Activated CD4-positive, alpha-beta T cell treated with anti-CD3 and anti-CD28 coated beads, Interleukin-2, amount 10 ng/mL, durations not matched to agents 7 days and 5 days (primary cell): Measurements from ENCODE around the gene PGF. TPM values are rescaled to one million over a fixed set of nuclear protein-coding genes. Genes with fewer than 3 reads are reported as not detected.

ENCODE experiments used
- CTCF ChIA-PET: fragments of 350-600 bp; sonication (Branson Sonifier 250); formaldehyde crosslinking; loops from one replicate; lab custom pipeline; 2021; ENCODE audit warnings: antibody characterized with exemption; lab: Charles Lee
- POLR2A ChIA-PET: fragments of 350-600 bp; sonication (Branson Sonifier 250); formaldehyde crosslinking; loops from one replicate; lab custom pipeline; 2021; ENCODE audit warnings: antibody characterized with exemption; lab: Charles Lee
- DNase-seq: peaks from one replicate; pipeline ENCODE4 v3.0.0-alpha.2; 2020
- H3K27ac Mint-ChIP-seq: one replicate; pipeline ENCODE4 v1.8.0; 2021; ENCODE audit warnings: mild to moderate bottlenecking, moderate library complexity, mixed read lengths
- H3K27me3 Mint-ChIP-seq: one replicate; pipeline ENCODE4 v1.8.0; 2021; ENCODE audit warnings: mixed read lengths
- H3K36me3 Mint-ChIP-seq: one replicate; pipeline ENCODE4 v1.8.0; 2021; ENCODE audit warnings: low read depth, mixed read lengths
- H3K4me1 Mint-ChIP-seq: one replicate; pipeline ENCODE4 v1.8.0; 2021; ENCODE audit warnings: mixed read lengths
- H3K4me3 Mint-ChIP-seq: one replicate; pipeline ENCODE4 v1.8.0; 2021; ENCODE audit warnings: mild to moderate bottlenecking, moderate library complexity, mixed read lengths
- H3K9me3 Mint-ChIP-seq: one replicate; pipeline ENCODE4 v1.8.0; 2021; ENCODE audit warnings: mixed read lengths
- total RNA-seq, 2 experiments: library from RNA; stranded (reverse); gene quantifications; one replicate each; pipeline ENCODE4 v1.2.3, GENCODE V29; 2021

The PGF gene
- total RNA-seq, 2 experiments from 2014 or later = 0.12 to 0.15 TPM

DNA sequence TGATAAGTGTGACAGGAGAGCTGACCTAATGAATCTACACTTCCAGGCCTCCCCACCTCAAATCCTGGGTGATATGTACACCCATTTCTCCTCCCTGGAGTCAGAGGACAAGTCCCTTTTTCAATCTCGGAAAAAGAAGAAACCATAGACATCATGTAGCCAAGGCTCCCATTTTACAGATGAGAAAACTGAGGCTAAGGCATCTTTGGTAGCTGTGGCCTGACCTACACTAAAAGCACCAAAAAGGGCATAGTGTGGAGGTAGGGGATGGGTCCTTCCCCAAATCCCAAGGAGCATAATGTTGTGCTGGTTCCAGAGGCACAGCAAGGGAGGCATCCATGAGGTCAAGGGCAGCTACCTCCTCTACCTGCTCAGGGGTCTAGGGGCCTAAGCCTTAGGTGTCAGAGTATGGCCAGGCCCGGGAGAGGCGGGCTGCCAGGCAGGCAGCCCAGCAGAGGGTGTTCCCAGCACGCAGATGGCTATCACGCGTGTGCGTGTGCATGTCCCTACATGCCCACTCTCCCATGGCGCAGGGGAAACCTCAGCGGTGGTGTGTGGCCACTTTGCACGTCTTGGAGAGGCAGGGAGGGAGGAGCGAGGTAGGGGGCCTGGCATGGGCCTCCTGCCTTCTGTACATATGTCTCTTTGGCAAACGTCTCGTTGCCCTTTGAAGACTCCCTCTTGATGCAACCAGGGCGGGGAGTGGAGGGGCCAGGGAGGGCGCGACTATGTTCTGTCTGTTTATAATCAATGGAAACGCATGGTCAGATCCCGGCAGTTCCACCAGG, 2.5 kb downstream of the PGF start:
- peaks cover 14% of the 10 kb centered on the region for H3K27me3 Mint-ChIP-seq
- POLR2A ChIA-PET = no interaction called here
- no peaks in the 10 kb centered on the region for H3K9me3 Mint-ChIP-seq
- no peak for DNase-seq
- H3K36me3 Mint-ChIP-seq = no peaks in the 10 kb centered on the region
- no peak overlapping the region for H3K27ac Mint-ChIP-seq
- no peak overlapping the region for H3K4me3 Mint-ChIP-seq
- CTCF ChIA-PET = interaction anchor here (1.2 to 2.0 kb wide), 8 partner anchors 8 to 92 kb away, joined by 3 to 7 read pairs (median 3); no protein-coding TSS in a partner anchor
- no peaks in the 10 kb centered on the region for H3K4me1 Mint-ChIP-seq

DNA sequence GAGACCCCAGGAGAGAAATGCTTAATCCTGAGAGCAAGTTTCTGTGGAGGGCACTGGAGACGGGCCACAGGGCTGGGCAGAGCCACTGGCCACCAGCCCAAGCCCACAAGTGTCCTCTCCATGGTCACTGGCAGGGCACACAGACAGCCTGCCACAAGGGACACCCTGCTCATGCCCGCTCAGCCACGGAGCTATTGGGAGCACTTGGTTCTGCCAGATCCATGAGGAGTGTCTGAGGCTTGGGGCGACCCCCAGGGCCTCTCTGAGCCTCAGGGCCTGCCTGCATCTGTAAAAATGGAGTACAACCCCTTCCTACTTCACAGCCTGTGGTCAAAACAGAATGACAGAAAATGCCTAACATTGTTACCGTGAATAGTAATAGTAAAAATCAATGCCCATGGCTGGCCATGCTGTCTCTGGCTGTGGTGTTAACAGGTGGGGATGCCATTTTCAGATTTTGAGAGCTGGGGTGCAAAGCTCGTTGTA, 3.2 kb downstream of the PGF start:
- no peak overlapping the region for H3K27ac Mint-ChIP-seq
- ChIA-PET CTCF (interaction anchor here (0.6 to 1.9 kb wide), 5 partner anchors 9 to 186 kb away, joined by 3 to 4 read pairs (median 3); no protein-coding TSS in a partner anchor), POLR2A (no interaction called here)
- H3K9me3 Mint-ChIP-seq = no peaks in the 10 kb centered on the region
- H3K4me1 Mint-ChIP-seq = no peaks in the 10 kb centered on the region
- peaks cover 11% of the 10 kb centered on the region for H3K27me3 Mint-ChIP-seq
- DNase-seq = no peak
- H3K4me3 Mint-ChIP-seq = no peak overlapping the region
- no peaks in the 10 kb centered on the region for H3K36me3 Mint-ChIP-seq

DNA sequence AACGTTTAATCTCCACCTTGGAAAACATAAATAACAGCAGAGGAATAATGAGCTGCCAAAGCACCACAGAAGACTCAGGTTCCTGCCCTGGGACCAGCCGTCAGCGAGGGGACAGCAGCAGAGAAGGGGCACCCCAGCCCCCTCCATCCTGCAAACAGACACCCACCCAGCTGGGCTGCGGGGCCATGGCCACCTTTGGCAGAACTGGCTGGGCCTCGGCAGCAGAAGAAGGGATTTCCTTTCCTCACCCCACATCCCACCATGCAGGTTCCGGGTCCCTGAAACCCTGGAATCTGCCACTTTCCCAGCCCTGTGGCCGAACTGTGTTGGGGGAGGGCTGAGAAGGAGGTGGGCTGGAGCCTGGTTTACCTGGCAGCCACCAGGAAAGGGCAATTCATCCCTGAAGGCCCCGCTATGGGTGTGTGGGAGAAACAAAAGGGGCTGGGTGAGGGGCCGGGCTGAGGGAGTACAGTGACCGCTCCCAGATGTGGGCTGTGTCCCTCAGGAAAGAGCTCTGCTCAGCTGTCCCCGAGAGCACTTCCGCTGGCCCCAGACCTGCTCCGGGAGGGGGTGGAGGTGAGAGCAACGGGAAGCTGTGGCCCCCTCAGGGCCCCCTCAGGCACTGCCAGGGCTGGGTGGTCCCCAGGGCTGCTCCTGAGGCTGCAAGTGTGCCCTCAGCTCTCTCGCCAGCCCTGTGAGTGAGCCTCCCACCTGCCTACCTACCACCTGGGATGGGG, 3.8 kb downstream of the PGF start:
- peaks cover 1% of the 10 kb centered on the region for H3K4me1 Mint-ChIP-seq
- POLR2A ChIA-PET = no interaction called here
- no peak overlapping the region for H3K4me3 Mint-ChIP-seq
- no peak overlapping the region for H3K27ac Mint-ChIP-seq
- DNase-seq = no peak
- CTCF ChIA-PET = interaction anchor here (0.6 to 1.9 kb wide), 4 partner anchors 9 to 187 kb away, joined by 3 to 4 read pairs (median 3); no protein-coding TSS in a partner anchor
- H3K9me3 Mint-ChIP-seq = no peaks in the 10 kb centered on the region
- H3K36me3 Mint-ChIP-seq = no peaks in the 10 kb centered on the region
- H3K27me3 Mint-ChIP-seq = peaks cover 7% of the 10 kb centered on the region

DNA sequence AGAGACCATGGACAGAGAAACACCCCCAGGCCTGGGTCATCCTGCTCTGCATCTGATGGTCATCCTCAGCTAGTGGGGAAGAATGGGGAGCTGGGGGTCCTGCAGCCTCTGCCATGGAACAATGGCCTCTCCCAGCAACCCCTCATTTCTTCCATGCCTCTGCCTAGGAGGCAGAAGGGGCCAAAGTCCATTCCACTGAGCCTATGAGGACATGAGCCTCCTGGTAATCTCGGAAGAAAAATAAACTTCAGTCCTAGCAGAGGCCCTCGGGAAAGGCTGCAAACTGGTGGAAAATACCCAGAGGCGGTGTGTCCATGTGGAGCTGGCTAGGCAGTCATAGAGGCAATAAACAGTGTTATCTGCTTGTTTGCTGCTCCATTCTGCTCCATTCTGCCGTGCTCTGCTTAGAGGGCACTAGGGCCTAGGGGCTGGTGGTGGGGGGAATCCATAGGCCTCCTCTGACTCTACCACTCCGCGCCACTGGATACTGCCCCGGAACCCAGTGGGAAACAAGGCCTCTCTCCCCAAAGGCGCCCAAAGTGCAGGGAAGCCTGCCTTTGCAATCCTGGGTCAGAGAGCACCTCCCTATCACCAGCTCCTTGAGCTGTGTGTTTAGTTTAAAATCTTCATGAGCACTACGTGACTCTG, 4.5 kb downstream of the PGF start:
- no peak for DNase-seq
- no peaks in the 10 kb centered on the region for H3K9me3 Mint-ChIP-seq
- ChIA-PET POLR2A (no interaction called here), CTCF (interaction anchor here (1.1 to 1.9 kb wide), 2 partner anchors 10 to 38 kb away, joined by 3 to 4 read pairs; no protein-coding TSS in a partner anchor)
- peaks cover 2% of the 10 kb centered on the region for H3K27me3 Mint-ChIP-seq
- no peak overlapping the region for H3K27ac Mint-ChIP-seq
- H3K36me3 Mint-ChIP-seq = no peaks in the 10 kb centered on the region
- H3K4me3 Mint-ChIP-seq = no peak overlapping the region
- peaks cover 7% of the 10 kb centered on the region for H3K4me1 Mint-ChIP-seq

DNA sequence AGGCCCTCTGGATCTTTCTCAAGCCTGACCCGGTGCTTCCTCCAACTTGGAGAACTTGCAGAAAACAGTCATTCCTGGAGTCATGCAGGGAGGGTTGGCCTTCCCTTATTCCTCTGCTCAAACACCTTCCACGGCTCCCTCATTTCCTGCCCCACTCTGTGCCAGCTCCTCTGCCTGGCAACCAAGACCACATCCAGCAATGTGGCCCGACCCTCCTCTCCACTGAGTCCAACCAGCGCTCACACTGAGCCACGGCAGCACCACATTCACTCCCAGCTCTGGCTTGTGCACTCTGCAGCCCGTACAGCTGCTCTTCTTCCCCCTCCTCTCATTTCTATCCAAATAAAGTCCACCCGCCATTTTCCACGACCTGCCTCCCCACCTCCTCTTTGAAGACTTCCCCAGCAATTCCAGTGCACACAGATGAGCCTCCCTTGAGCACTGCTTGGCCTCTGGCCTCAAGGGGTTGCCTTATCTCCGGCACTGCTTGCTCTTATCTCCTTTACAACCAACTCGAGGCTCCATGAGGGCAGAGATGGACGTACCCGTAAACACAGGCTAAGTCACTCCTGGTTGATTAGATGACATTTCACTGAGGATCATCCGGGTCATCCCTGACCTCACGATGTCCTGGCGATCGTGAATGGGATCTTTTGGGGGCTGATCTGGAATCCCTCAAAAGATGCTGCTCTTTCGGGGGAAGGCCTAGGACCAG, 5.4 kb downstream of the PGF start:
- H3K9me3 Mint-ChIP-seq = no peaks in the 10 kb centered on the region
- DNase-seq = no peak
- ChIA-PET POLR2A (no interaction called here), CTCF (interaction anchor here (0.7 to 4.7 kb wide), 4 partner anchors 13 to 134 kb away, joined by 3 to 32 read pairs (median 4); no protein-coding TSS in a partner anchor)
- H3K4me3 Mint-ChIP-seq = no peak overlapping the region
- peaks cover 7% of the 10 kb centered on the region for H3K4me1 Mint-ChIP-seq
- H3K27me3 Mint-ChIP-seq = no peaks in the 10 kb centered on the region
- no peaks in the 10 kb centered on the region for H3K36me3 Mint-ChIP-seq
- H3K27ac Mint-ChIP-seq = peak overlapping the region; percentile 55

DNA sequence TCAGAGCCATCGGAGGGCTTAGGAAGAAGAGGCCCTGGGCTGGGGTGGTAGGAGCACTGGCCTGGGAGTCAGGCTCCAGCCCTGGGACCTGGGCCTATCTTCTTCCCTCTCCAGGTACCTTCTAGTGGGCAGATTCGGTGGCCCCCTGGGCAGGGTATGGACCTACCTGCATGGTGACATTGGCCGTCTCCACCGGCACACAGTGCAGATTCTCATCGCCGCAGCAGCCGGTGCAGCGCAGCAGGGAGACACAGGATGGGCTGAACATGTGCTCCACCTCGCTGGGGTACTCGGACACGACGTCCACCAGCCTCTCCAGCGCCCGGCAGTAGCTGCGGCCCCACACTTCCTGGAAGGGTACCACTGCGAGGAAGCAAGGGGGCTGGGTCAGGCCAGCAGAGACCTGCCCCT, 6.2 kb downstream of the PGF start:
- POLR2A ChIA-PET = no interaction called here
- CTCF ChIA-PET = interaction anchor here (1.1 to 4.7 kb wide), 6 partner anchors 8 to 135 kb away, joined by 3 to 32 read pairs (median 4); no protein-coding TSS in a partner anchor
- DNase-seq = no peak
- Mint-ChIP-seq H3K27ac (no peak overlapping the region), H3K27me3 (no peaks in the 10 kb centered on the region), H3K36me3 (no peaks in the 10 kb centered on the region), H3K9me3 (no peaks in the 10 kb centered on the region), H3K4me1 (peaks cover 7% of the 10 kb centered on the region), H3K4me3 (no peak overlapping the region)

DNA sequence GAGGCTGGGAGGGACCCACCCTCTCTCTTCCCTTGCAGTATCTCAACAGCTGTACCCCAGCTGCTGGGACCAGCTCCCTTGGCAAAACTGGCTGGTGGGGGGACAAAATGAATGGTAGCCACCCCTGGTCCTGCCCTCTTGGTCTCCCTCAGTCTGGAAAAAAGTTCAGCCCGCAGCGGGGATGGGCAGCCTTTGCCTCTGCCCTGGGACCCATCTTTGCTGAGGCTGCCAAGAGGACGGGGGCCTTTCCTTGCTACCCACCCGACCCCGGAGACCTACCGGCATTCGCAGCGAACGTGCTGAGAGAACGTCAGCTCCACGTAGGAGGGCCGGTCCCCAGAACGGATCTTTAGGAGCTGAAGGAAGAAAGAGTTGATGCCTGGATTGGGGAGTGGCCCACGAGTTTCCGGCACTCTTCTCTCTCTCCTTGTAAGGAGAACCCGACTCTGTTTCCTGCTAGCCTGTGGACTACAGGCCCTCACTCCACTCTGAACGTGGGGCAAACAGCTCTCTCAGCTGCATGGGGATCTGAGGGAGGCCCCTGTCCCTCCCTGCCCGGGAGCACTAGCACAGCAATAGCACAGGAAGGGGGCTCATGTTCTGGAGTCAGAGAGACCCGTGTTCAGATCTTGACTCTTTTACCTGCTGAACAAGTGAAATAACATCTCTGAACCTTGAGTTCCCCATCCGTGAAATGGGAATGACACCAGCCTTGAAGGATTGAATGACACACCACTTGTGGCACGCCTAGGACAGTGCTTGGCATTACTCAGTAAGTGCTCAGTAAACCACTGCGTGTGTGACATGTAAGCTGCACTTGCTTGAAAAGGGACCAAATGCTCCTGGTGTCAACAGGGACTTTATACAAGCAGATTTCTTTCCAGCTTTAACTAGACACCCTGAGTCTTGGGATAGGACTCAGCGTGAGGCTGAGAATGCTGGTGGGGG, 6.9 kb downstream of the PGF start:
- POLR2A ChIA-PET = no interaction called here
- no peak for DNase-seq
- no peak overlapping the region for H3K4me3 Mint-ChIP-seq
- no peaks in the 10 kb centered on the region for H3K27me3 Mint-ChIP-seq
- H3K36me3 Mint-ChIP-seq = no peaks in the 10 kb centered on the region
- peaks cover 7% of the 10 kb centered on the region for H3K4me1 Mint-ChIP-seq
- CTCF ChIA-PET = interaction anchor here (1.1 to 4.7 kb wide), 6 partner anchors 9 to 135 kb away, joined by 3 to 32 read pairs (median 4); no protein-coding TSS in a partner anchor
- no peaks in the 10 kb centered on the region for H3K9me3 Mint-ChIP-seq
- peak overlapping the region; percentile 33 for H3K27ac Mint-ChIP-seq

DNA sequence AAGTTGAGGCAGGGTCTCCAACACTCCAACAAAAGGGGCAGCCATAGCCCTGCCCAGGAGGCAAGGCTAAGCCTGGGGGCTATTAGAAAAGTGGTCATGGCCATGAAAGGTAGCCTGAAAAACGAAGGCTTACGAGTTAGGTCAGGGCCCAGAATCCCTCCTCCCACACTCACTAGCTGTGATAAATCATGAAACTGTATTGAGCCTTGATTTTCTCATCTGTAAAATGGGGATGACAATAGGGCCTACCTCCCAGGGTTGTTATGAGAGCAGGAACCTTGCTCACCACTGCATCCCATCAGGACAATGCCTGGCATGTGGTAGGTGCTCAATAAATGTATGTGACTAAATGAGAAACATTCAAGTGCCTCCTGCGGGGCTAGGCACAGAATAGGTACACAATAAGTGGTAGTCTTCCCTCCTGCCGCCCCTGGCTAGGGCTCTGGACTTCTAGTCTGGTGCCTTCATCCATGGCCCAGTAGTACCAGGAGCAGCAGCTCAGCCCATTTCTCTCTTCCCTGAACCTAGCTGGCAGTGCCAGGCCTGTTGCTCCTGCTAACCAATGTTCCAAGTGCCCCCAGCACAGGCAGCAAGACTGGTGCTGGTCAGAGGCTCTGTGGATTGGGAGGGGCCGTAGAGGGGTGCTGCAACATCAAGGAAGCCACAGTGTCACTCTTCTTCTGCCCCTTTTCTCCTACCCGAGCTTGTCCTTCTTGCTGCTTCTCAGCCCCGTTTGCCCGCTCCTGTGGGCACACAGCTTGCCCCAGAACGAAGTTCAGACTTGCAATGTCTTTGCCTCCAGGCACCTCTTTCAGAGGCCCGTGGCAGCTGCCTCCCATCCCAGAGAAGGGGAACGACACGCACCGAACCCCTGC, 7.8 kb downstream of the PGF start:
- ChIA-PET POLR2A (no interaction called here), CTCF (interaction anchor here (0.8 to 4.7 kb wide), 7 partner anchors 9 to 87 kb away, joined by 3 to 32 read pairs (median 4); no protein-coding TSS in a partner anchor)
- Mint-ChIP-seq H3K27me3 (no peaks in the 10 kb centered on the region), H3K27ac (no peak overlapping the region), H3K36me3 (no peaks in the 10 kb centered on the region), H3K4me1 (peaks cover 16% of the 10 kb centered on the region), H3K4me3 (no peak overlapping the region), H3K9me3 (no peaks in the 10 kb centered on the region)
- DNase-seq = no peak

DNA sequence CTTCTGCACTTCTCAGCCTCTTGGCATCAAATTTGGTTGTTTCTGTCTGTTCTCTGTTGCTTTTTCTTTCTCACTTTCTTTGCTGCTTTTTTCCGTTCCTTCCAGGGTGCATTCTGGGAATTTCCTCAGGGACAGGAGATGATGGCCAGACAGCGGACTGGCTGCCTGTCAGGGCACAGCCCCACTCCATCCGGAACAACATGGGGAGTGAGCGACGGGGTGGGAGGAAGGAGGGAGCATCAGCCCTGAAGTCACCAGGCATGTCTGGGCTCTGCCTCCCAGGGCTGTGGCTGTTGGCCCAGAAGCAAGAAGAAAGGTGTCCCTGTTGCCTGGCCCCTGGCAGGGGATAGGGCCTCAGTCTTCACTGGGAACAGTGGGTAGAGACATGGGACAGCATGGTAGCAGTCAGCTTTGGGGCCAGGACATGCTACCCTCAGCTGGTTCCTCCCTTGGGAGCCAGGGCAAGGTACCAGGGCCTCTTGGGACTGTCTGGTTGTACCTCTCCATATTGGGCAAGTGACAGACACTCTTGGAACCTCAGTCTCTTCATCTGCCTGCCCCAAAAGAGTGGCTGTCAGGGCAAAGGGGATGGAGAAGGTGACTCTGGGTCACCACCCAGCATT, 8.6 kb downstream of the PGF start:
- no peak overlapping the region for H3K4me3 Mint-ChIP-seq
- H3K36me3 Mint-ChIP-seq = no peaks in the 10 kb centered on the region
- peaks cover 23% of the 10 kb centered on the region for H3K4me1 Mint-ChIP-seq
- no peaks in the 10 kb centered on the region for H3K9me3 Mint-ChIP-seq
- POLR2A ChIA-PET = no interaction called here
- no peaks in the 10 kb centered on the region for H3K27me3 Mint-ChIP-seq
- CTCF ChIA-PET = interaction anchor here (0.8 to 4.7 kb wide), 9 partner anchors 8 to 123 kb away, joined by 3 to 32 read pairs (median 4); partner anchors contain the start of genes PGF and ZC2HC1C
- DNase-seq = no peak
- H3K27ac Mint-ChIP-seq = no peak overlapping the region
